HepG2 (cell line): ENCODE measurements around the gene EXOSC9. TPM values are rescaled to one million over a fixed set of nuclear protein-coding genes. Genes with fewer than 3 reads are reported as not detected.

ENCODE experiments used
- CC2D1A ChIP-seq: sonication (generic); formaldehyde crosslinking; IDR thresholded peaks from 2 replicates; pipeline ENCODE4 v1.8.1; 2023; ENCODE audit warnings: mild to moderate bottlenecking, missing genetic modification reagents
- CREM ChIP-seq, 2 experiments: sonication (generic) in 1 of 2; formaldehyde crosslinking in 1 of 2; IDR thresholded peaks; 2 replicates each; pipeline versions ENCODE4 v1.4.0 to v1.6.1; 2016 to 2020; ENCODE audit warnings: antibody characterized with exemption in 1 of 2, mild to moderate bottlenecking in 1 of 2, missing genetic modification reagents in 1 of 2
- DZIP1 ChIP-seq: sonication (generic); formaldehyde crosslinking; IDR thresholded peaks from 2 replicates; pipeline ENCODE4 v1.5.0; 2020; ENCODE audit warnings: mild to moderate bottlenecking, missing genetic modification reagents
- FOXA1 ChIP-seq, 2 experiments: fragments of 450-650 bp in 1 of 2; sonication (generic) in 1 of 2; formaldehyde crosslinking in 1 of 2; IDR thresholded peaks; 2 replicates each; pipeline versions ENCODE4 v1.4.0 to v1.6.1; 2016 to 2020; ENCODE audit warnings: missing genetic modification reagents in 1 of 2
- FOXP1 ChIP-seq, 2 experiments: fragments of 450-650 bp in 1 of 2; IDR thresholded peaks; 2 replicates each; pipeline ENCODE4 v1.6.1; 2017 to 2018; ENCODE audit warnings: antibody characterized with exemption in 1 of 2
- FOXP4 ChIP-seq: sonication (generic); formaldehyde crosslinking; IDR thresholded peaks from 2 replicates; pipeline ENCODE4 v1.4.0; 2020; ENCODE audit warnings: missing genetic modification reagents
- GATAD2A ChIP-seq: IDR thresholded peaks from 2 replicates; pipeline ENCODE4 v1.6.1; 2016
- HDAC2 ChIP-seq: sonication (generic); formaldehyde crosslinking; IDR thresholded peaks from 2 replicates; pipeline ENCODE4 v1.4.0; 2020; ENCODE audit warnings: missing genetic modification reagents
- HMG20A ChIP-seq: IDR thresholded peaks from 2 replicates; pipeline ENCODE4 v1.6.1; 2016; ENCODE audit warnings: borderline replicate concordance
- KAT8 ChIP-seq: IDR thresholded peaks from 2 replicates; pipeline ENCODE4 v1.6.1; 2016; ENCODE audit warnings: missing genetic modification reagents, missing compliant biosample characterization
- KDM4B ChIP-seq: sonication (generic); formaldehyde crosslinking; IDR thresholded peaks from 2 replicates; pipeline ENCODE4 v1.4.0; 2020; ENCODE audit warnings: missing genetic modification reagents
- KDM6A ChIP-seq: IDR thresholded peaks from 2 replicates; pipeline ENCODE4 v1.6.1; 2016; ENCODE audit warnings: low read depth
- NCOR1 ChIP-seq: fragments of 200-600 bp; sonication (generic); IDR thresholded peaks from 2 replicates; pipeline ENCODE4 v1.7.0; 2017; ENCODE audit warnings: antibody characterized with exemption, low read length, borderline replicate concordance
- PAXIP1 ChIP-seq: sonication (generic); formaldehyde crosslinking; conservative IDR thresholded peaks from 2 replicates; pipeline ENCODE4 v1.4.0; 2020; ENCODE audit warnings: mild to moderate bottlenecking, missing genetic modification reagents, moderate library complexity
- RXRA ChIP-seq: sonication (generic); formaldehyde crosslinking; IDR thresholded peaks from 2 replicates; pipeline ENCODE4 v1.5.1; 2020; ENCODE audit warnings: missing genetic modification reagents
- UBTF ChIP-seq: sonication (generic); formaldehyde crosslinking; IDR thresholded peaks from 2 replicates; pipeline ENCODE4 v1.4.0; 2020; ENCODE audit warnings: mild to moderate bottlenecking, missing genetic modification reagents
- ZNF614 ChIP-seq: IDR thresholded peaks from 2 replicates; pipeline ENCODE4 v1.6.1; 2018; ENCODE audit warnings: missing biosample characterization, missing genetic modification reagents, inconsistent platforms, borderline replicate concordance
- ZNF644 ChIP-seq: IDR thresholded peaks from 2 replicates; pipeline ENCODE4 v1.6.1; 2016; ENCODE audit warnings: low read depth
- polyA plus RNA-seq, 8 experiments: library from polyadenylated mRNA; depleted of rRNA in 3 of 8; stranded (reverse) in 7 of 8; unstranded in 1 of 8; fragments of >200 nt; fragmentation: Illumina TruSeq in 4 of 8; extraction: Trizol in 4 of 8; gene quantifications; 2 replicates each; pipeline versions ENCODE4 v1.2.1 to v1.2.3, GENCODE V29; 2011 to 2016; ENCODE audit warnings: low read depth in 4 of 8, missing spikeins in 1 of 8, mixed read lengths in 1 of 8; ENCODE audit not compliant: insufficient read depth in 1 of 8
- total RNA-seq, 5 experiments: library from RNA; depleted of rRNA; stranded (reverse); fragments of >200 nt; fragmentation: Illumina TruSeq; extraction: Trizol; gene quantifications; 2 replicates each; pipeline ENCODE4 v1.2.3, GENCODE V29; 2016; ENCODE audit warnings: low read depth in 1 of 5

EXOSC9 gene
- total and polyA plus RNA-seq, 2 of the 13 experiments (the other 11 are each of a cell fraction or from before 2014, with no cell fraction given), result 26.0 to 48.0 TPM

GRCh38 chr4:121799208-121799823 lies 1.8 kb upstream of the EXOSC9 start (continued):
- TF ChIP-seq ZNF614 (CRISPR knock-in tag), result 0 out of 2 replicates have a peak, but pooled peaks have one; percentile 13
- peak; percentile 25; the same call in 1 of the 2 replicates for TF ChIP-seq FOXP4
- TF ChIP-seq GATAD2A, result peak; percentile 49; the same call in 1 of the 2 replicates
- no peak for TF ChIP-seq FOXA1 (IDR thresholded peaks at IDR 0.05)
- TF ChIP-seq FOXA1 (CRISPR knock-in tag; IDR thresholded peaks at IDR 0.05), result peak; percentile 58
- TF ChIP-seq NCOR1, result peak; percentile 80
- TF ChIP-seq KAT8 (CRISPR knock-in tag), result peak; percentile 30; the same call in 1 of the 2 replicates
- no peak for TF ChIP-seq DZIP1 (CRISPR knock-in tag)
- no peak for TF ChIP-seq FOXP1 (IDR thresholded peaks at IDR 0.05)
- peak; percentile 26; the same call in 1 of the 2 replicates for TF ChIP-seq FOXP1 (CRISPR knock-in tag; IDR thresholded peaks at IDR 0.05)
- no peak for TF ChIP-seq KDM4B (CRISPR knock-in tag)
- no peak for TF ChIP-seq RXRA (CRISPR knock-in tag)
- no peak for TF ChIP-seq UBTF (CRISPR knock-in tag)
- peak; percentile 77 for TF ChIP-seq PAXIP1 (CRISPR knock-in tag)
- TF ChIP-seq CC2D1A, result no peak
- TF ChIP-seq ZNF644 (CRISPR knock-in tag), result peak; percentile 90
- TF ChIP-seq CREM (IDR thresholded peaks at IDR 0.05), result peak; percentile 23; the same call in 1 of the 2 replicates
- TF ChIP-seq CREM (CRISPR knock-in tag; IDR thresholded peaks at IDR 0.05), result no peak
- peak; percentile 66; the same call in 1 of the 2 replicates for TF ChIP-seq KDM6A (CRISPR knock-in tag)
- TF ChIP-seq HDAC2 (CRISPR knock-in tag), result 0 out of 2 replicates have a peak, but pooled peaks have one; percentile 22
- TF ChIP-seq HMG20A (CRISPR knock-in tag), result peak; percentile 26; the same call in 1 of the 2 replicates
